Activated naive CD8-positive, alpha-beta T cell (primary cell): ENCODE data around the gene NT5E.

Experiments used
- H3K27ac Mint-ChIP-seq: one replicate; pipeline ENCODE4 v1.8.0; 2021; ENCODE audit warnings: mixed read lengths
- H3K27me3 Mint-ChIP-seq: one replicate; pipeline ENCODE4 v1.8.0; 2021; ENCODE audit warnings: mixed read lengths
- H3K36me3 Mint-ChIP-seq: one replicate; pipeline ENCODE4 v1.8.0; 2021; ENCODE audit warnings: mixed read lengths
- H3K4me1 Mint-ChIP-seq: one replicate; pipeline ENCODE4 v1.8.0; 2021; ENCODE audit warnings: low read depth, mixed read lengths
- H3K4me3 Mint-ChIP-seq: one replicate; pipeline ENCODE4 v1.8.0; 2021; ENCODE audit warnings: mild to moderate bottlenecking, mixed read lengths
- H3K9me3 Mint-ChIP-seq: one replicate; pipeline ENCODE4 v1.8.0; 2021; ENCODE audit warnings: low read depth, mixed read lengths

The NT5E gene

GRCh38 chr6:85460921-85461797, 11.3 kb downstream of the NT5E start:
- Mint-ChIP-seq H3K27ac (peak overlapping the region; percentile 96), H3K9me3 (no peaks in the 10 kb centered on the region), H3K4me1 (peaks cover 100% of the 10 kb centered on the region), H3K36me3 (peaks cover 16% of the 10 kb centered on the region), H3K27me3 (no peaks in the 10 kb centered on the region), H3K4me3 (peak overlapping the region; percentile 85)

DNA sequence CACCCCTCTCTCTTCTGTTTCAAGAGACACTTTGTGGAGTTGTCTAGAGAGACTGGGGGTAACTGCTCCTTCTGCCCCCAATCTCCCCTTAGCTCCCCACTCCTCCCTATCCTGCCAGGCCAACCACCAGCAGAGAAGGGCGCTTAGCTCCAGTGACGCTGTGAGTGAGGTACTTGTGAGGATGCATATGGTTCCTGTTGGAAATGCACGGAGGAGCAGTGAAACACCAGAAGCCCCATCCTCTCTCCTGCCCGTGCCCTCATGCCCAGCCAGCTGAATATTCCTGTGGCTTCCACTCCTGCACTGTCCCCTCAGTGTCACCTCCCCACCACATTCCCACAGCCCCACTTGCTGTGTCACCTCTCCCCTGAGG, 11.9 kb downstream of the NT5E start:
- Mint-ChIP-seq H3K36me3 (peaks cover 13% of the 10 kb centered on the region), H3K27ac (peak overlapping the region; percentile 96), H3K4me1 (peaks cover 100% of the 10 kb centered on the region), H3K4me3 (peak overlapping the region; percentile 85), H3K27me3 (no peaks in the 10 kb centered on the region), H3K9me3 (no peaks in the 10 kb centered on the region)

DNA sequence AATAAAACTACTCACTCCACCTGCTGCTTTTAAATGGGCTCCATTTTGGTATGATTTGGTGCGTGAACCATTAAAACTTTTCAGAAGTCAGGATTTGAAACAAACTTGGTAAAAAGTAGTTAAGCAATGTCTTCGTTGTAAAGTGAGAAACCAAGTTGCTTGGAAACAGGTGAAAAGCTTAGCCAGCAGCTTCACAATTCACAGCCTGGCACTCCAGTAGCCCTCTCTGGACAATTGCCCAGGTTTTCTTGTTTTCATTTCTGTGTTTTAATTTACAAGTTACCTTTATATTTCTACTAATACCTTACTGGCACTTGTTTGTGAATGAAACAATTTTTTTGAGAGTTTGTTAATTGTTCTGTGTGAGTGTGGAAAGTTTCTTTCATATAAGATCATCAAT, 12.8 kb downstream of the NT5E start:
- H3K4me1 Mint-ChIP-seq, result peaks cover 95% of the 10 kb centered on the region
- peak overlapping the region; percentile 96 for H3K27ac Mint-ChIP-seq
- H3K27me3 Mint-ChIP-seq, result no peaks in the 10 kb centered on the region
- peak overlapping the region; percentile 85 for H3K4me3 Mint-ChIP-seq
- peaks cover 6% of the 10 kb centered on the region for H3K36me3 Mint-ChIP-seq
- H3K9me3 Mint-ChIP-seq, result no peaks in the 10 kb centered on the region

DNA sequence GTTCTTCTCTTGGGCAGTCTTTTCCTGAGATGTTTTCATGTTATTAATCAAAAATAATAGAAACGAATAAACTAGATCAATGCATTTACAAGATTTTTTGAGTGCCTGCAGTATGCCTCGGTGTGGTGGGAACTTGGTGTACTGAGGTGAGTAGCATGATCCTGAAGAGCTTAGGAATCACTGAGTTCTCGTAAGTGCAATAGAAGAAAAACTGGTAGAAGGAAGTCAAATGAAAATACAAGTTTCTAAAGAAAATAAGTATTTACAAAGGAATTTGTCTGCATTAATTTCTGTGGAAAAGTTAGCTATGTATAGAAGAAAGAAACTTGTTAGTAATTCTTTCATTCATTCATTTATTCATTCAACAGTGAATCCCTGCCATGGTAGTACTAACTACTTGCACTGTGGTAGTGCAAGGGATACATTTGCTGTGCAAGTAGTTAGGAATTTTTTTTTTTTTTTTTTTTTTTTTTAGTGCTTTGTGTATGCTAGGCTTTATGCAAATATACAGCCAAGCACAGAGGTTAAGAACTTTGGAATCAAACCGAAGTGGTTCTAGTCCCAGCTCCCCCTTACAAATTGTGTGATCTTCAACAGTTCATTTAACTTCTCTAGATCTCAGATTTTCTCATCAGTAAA, 13.9 kb downstream of the NT5E start:
- no peaks in the 10 kb centered on the region for H3K27me3 Mint-ChIP-seq
- peaks cover 88% of the 10 kb centered on the region for H3K4me1 Mint-ChIP-seq
- H3K27ac Mint-ChIP-seq, result peak overlapping the region; percentile 96
- H3K4me3 Mint-ChIP-seq, result peak overlapping the region; percentile 78
- no peaks in the 10 kb centered on the region for H3K9me3 Mint-ChIP-seq
- H3K36me3 Mint-ChIP-seq, result peaks cover 7% of the 10 kb centered on the region

DNA sequence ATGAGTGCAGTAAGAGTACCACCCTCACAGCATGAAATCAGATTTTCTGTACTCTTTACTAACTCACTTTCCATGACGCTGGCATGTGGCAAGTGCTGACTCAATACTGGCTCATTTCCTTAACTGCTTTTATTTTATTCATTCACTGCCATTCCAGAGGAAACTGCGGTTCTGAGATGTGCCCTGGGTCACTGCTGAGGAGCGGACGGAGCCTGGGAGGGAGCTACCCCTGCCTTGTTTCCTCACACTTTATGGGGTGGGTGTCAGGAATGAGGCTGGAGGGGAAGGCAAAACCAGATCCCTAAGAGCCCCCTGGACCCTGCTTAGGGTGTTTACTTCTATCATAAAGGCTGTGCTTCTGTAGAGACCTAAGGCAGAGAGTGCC, 14.4 kb downstream of the NT5E start:
- peak overlapping the region; percentile 96 for H3K27ac Mint-ChIP-seq
- H3K4me1 Mint-ChIP-seq, result peaks cover 85% of the 10 kb centered on the region
- H3K4me3 Mint-ChIP-seq, result peak overlapping the region; percentile 78
- H3K27me3 Mint-ChIP-seq, result no peaks in the 10 kb centered on the region
- no peaks in the 10 kb centered on the region for H3K9me3 Mint-ChIP-seq
- H3K36me3 Mint-ChIP-seq, result peaks cover 7% of the 10 kb centered on the region

- peak overlapping the region; percentile 96 for H3K27ac Mint-ChIP-seq
- peaks cover 7% of the 10 kb centered on the region for H3K36me3 Mint-ChIP-seq
- H3K9me3 Mint-ChIP-seq, result no peaks in the 10 kb centered on the region
- no peaks in the 10 kb centered on the region for H3K27me3 Mint-ChIP-seq
- peaks cover 84% of the 10 kb centered on the region for H3K4me1 Mint-ChIP-seq
- peak overlapping the region; percentile 78 for H3K4me3 Mint-ChIP-seq
Observed at GRCh38 chr6:85464722-85465150, 14.9 kb downstream of the NT5E start.

DNA sequence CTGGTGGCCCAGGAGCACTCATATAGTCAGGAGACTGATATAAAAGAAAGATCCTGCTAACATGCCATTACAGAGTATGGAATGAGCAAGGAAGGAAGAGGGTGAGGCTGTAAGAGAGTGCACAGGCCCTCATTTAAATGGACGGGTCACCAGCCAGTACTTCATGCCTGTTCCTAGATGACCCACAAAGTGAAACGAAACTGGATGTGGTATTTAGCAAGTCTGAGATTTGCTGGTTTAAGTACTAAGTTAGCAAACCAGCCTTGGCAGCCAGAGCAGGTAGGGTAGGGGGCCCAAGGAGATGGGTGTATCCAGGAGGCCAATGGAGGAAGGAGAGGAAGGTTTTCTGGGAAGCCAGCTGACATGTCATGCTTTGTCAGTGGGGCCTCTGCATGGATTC, 15.9 kb downstream of the NT5E start:
- Mint-ChIP-seq H3K9me3 (no peaks in the 10 kb centered on the region), H3K36me3 (peaks cover 7% of the 10 kb centered on the region), H3K4me1 (peaks cover 78% of the 10 kb centered on the region), H3K27me3 (no peaks in the 10 kb centered on the region), H3K4me3 (peak overlapping the region; percentile 78), H3K27ac (peak overlapping the region; percentile 96)

- Mint-ChIP-seq H3K36me3 (peaks cover 9% of the 10 kb centered on the region), H3K4me1 (peaks cover 55% of the 10 kb centered on the region), H3K27ac (no peak overlapping the region), H3K4me3 (no peak overlapping the region), H3K27me3 (no peaks in the 10 kb centered on the region), H3K9me3 (no peaks in the 10 kb centered on the region)
Observed at GRCh38 chr6:85468326-85468725, 18.4 kb downstream of the NT5E start.

- Mint-ChIP-seq H3K27me3 (no peaks in the 10 kb centered on the region), H3K27ac (no peak overlapping the region), H3K4me1 (peaks cover 46% of the 10 kb centered on the region), H3K36me3 (peaks cover 14% of the 10 kb centered on the region), H3K4me3 (no peak overlapping the region), H3K9me3 (no peaks in the 10 kb centered on the region)
Observed at GRCh38 chr6:85469276-85470022, 19.6 kb downstream of the NT5E start.

DNA sequence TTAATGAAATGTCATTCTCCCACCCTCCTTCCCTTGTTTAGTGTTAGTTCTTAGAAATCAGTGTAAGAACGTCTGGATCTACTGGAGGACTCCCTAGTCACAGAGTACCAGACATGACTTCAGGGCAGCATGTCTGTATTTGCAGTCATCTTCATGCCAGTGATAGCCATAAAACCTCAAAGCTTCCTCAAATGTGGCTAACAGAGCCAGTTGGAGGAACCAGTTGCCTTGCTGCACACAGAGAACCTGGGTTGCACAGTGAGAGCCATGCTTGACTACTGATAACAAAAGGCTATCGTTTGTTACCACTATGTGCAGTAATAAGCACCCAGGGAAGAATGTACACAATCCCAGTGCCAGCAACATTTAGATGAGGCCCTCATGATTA, 20.1 kb downstream of the NT5E start:
- H3K27me3 Mint-ChIP-seq, result no peaks in the 10 kb centered on the region
- peaks cover 40% of the 10 kb centered on the region for H3K4me1 Mint-ChIP-seq
- no peak overlapping the region for H3K27ac Mint-ChIP-seq
- no peaks in the 10 kb centered on the region for H3K9me3 Mint-ChIP-seq
- peaks cover 14% of the 10 kb centered on the region for H3K36me3 Mint-ChIP-seq
- no peak overlapping the region for H3K4me3 Mint-ChIP-seq

DNA sequence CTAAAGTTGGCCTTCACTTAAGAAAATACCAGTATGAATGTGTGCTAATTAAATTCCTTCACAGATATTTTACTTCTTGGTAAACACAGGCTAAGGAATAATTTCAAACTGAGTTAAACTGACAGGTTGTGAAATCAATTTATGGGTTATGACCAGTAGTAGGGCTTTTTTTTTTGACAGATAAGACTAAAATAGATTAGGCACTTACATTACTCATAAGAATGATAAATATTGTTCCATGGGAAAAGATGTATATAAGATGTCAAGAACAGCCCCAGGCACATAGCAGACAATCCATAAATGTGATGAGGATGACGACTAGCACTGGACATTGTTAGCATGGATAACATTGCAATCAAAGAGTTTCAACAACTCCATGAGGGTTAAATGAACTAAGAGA, 22.9 kb downstream of the NT5E start:
- Mint-ChIP-seq H3K27ac (no peak overlapping the region), H3K9me3 (no peaks in the 10 kb centered on the region), H3K4me3 (no peak overlapping the region)

DNA sequence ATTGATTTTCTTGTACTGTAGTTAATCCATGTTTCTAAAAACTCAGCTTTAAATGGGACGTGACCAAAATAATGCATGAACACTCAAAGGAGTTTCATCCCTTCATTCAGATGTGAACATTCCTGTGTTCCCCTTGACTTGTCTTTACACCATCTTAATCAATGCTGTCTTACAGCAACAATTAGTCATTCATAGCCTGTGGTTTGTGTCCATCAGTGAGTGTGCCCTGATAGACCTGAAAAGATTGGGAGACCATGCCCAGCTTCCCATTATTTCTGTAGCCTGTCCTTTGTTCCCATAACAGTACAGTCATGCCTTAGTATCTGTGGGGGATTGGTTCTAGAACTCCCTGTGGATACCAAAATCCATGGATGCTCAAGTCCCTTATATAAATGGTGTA, 23.9 kb downstream of the NT5E start:
- H3K4me3 Mint-ChIP-seq, result no peak overlapping the region

More for the DNA sequence above, 22.9 kb downstream of the NT5E start:
- Mint-ChIP-seq H3K36me3 (peaks cover 24% of the 10 kb centered on the region), H3K27me3 (no peaks in the 10 kb centered on the region), H3K4me1 (peaks cover 22% of the 10 kb centered on the region)

GRCh38 chr6:85476532-85476931, 26.6 kb downstream of the NT5E start:
- H3K4me3 Mint-ChIP-seq, result no peak overlapping the region
- H3K4me1 Mint-ChIP-seq, result peaks cover 10% of the 10 kb centered on the region
- peaks cover 25% of the 10 kb centered on the region for H3K36me3 Mint-ChIP-seq
- no peak overlapping the region for H3K27ac Mint-ChIP-seq
- H3K9me3 Mint-ChIP-seq, result no peaks in the 10 kb centered on the region
- H3K27me3 Mint-ChIP-seq, result no peaks in the 10 kb centered on the region

More for the DNA sequence above, 23.9 kb downstream of the NT5E start:
- peaks cover 18% of the 10 kb centered on the region for H3K4me1 Mint-ChIP-seq
- H3K27me3 Mint-ChIP-seq, result no peaks in the 10 kb centered on the region
- no peaks in the 10 kb centered on the region for H3K9me3 Mint-ChIP-seq
- peaks cover 20% of the 10 kb centered on the region for H3K36me3 Mint-ChIP-seq
- no peak overlapping the region for H3K27ac Mint-ChIP-seq

DNA sequence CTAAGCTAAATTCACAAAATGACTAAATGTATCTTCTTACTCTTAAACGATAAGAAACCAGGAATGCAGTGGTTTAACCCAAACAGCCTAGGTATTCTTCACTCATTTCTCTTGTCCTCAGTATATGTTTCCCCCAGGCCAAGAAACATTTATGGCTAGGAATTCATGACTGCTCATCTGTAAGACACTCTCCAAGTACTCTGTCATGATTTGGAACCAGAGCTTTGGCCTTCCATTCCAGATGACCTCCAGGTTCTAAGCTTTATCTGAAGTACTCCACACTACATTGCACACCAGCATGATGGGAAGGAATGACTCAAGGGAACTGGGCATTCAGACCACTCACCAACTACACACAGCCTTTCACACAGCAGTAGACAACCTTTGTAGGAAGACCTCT, 29.3 kb downstream of the NT5E start:
- Mint-ChIP-seq H3K36me3 (peaks cover 15% of the 10 kb centered on the region), H3K27ac (no peak overlapping the region), H3K27me3 (no peaks in the 10 kb centered on the region), H3K4me1 (peaks cover 21% of the 10 kb centered on the region), H3K9me3 (no peaks in the 10 kb centered on the region), H3K4me3 (no peak overlapping the region)
